Activated T-helper 17 cell treated with anti-CD3 and anti-CD28 coated beads, Interleukin-2, amount 50 U/mL, for 72 hours (primary cell): ENCODE results near the gene ZFTA. TPM values are rescaled to one million over a fixed set of nuclear protein-coding genes. Genes with fewer than 3 reads are reported as not detected.

Experiments used
- ATAC-seq: fragments of 150-1000 bp; cut with Tn5 transposase; replicated peaks from 2 replicates; pipeline ENCODE4 v1.10.0; 2021; ENCODE audit warnings: mild to moderate bottlenecking, moderate library complexity
- H3K27ac Mint-ChIP-seq: one replicate; pipeline ENCODE4 v1.8.0; 2022; ENCODE audit warnings: mixed read lengths
- H3K27me3 Mint-ChIP-seq: one replicate; pipeline ENCODE4 v1.8.0; 2022; ENCODE audit warnings: mixed read lengths
- H3K36me3 Mint-ChIP-seq: one replicate; pipeline ENCODE4 v1.8.0; 2022; ENCODE audit warnings: low read depth, mild to moderate bottlenecking, mixed read lengths
- H3K4me1 Mint-ChIP-seq: one replicate; pipeline ENCODE4 v1.8.0; 2022; ENCODE audit warnings: mixed read lengths
- H3K4me3 Mint-ChIP-seq: one replicate; pipeline ENCODE4 v1.8.0; 2022; ENCODE audit warnings: mild to moderate bottlenecking, mixed read lengths
- H3K9me3 Mint-ChIP-seq: one replicate; pipeline ENCODE4 v1.8.0; 2022; ENCODE audit warnings: mixed read lengths
- total RNA-seq, 2 donors: library from RNA; stranded (reverse); gene quantifications; one replicate each; pipeline ENCODE4 v1.2.3, GENCODE V29; 2022

Gene ZFTA
- total RNA-seq, 2 donors from 2014 or later: 0.45 to 1.3 TPM

DNA sequence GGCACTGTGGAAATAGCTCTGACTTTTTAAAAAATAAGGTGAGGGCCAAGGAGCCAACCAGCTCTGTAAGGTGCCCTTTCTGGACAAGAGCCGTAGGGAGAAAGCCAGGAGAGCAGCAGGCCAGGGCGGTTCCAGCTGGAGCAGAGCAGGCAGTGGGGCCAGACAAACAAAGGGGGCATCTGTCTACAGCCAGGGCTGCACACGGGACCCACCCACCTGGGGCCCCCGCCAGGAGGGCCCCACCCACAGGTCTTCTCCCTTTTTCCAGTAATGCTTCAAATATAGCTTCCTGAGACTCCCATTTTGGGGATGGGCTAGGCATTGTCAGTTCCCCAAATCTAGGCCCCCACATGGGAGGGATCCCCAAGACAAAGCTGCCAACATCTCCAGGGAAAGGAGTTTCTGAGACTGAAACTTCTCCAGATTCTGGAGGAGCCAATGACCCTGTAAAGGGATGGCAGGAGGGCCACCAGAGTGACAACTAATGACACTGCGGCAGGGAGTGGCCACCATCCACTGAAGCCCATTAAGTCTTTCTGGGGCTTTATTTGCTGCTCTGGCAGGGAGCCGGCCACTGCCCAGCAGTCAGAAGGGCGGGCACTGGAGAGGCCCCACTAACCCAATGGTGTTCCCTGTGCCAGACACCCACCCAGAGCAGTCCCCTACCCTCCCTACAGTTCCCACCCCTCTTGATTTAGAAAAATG is 1.9 kb downstream of the ZFTA start:
- no peaks in the 10 kb centered on the region for H3K9me3 Mint-ChIP-seq
- H3K27me3 Mint-ChIP-seq: peaks cover 4% of the 10 kb centered on the region
- no peak for ATAC-seq
- peaks cover 7% of the 10 kb centered on the region for H3K36me3 Mint-ChIP-seq
- H3K4me1 Mint-ChIP-seq: peaks cover 8% of the 10 kb centered on the region
- H3K4me3 Mint-ChIP-seq: peak overlapping the region; percentile 96
- peak overlapping the region; percentile 92 for H3K27ac Mint-ChIP-seq

DNA sequence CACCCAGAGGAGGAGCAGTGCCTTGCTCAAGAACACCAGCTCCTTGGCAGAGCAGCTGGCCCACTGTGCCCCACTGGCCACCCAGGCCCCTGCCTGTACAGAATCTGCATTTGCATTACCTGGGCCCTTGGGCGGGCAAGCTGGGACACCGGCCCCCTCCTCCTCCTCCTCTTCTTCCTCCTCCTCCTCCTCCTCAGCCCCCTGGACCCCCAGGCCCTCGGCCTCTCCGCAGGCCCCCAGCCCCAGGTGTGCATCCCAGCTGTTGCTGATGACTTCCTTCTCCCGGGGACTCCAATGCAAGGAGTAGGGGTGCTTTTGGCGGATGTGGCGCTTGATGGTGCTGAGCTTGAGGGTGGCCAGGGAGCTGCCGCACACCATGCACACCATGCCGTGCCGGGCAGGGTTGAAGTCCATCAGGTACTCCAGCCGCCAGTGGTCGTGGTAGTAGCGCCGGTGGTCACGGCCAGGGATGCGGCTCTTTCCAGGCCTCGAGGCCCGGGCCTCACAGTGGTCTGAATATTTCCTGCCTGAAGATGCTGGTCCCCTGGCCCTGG is 2.8 kb downstream of the ZFTA start:
- ATAC-seq: no peak
- H3K27ac Mint-ChIP-seq: no peak overlapping the region
- peak overlapping the region; percentile 9 for H3K4me3 Mint-ChIP-seq
- H3K4me1 Mint-ChIP-seq: peaks cover 8% of the 10 kb centered on the region
- H3K27me3 Mint-ChIP-seq: no peaks in the 10 kb centered on the region
- peaks cover 7% of the 10 kb centered on the region for H3K36me3 Mint-ChIP-seq
- no peaks in the 10 kb centered on the region for H3K9me3 Mint-ChIP-seq

DNA sequence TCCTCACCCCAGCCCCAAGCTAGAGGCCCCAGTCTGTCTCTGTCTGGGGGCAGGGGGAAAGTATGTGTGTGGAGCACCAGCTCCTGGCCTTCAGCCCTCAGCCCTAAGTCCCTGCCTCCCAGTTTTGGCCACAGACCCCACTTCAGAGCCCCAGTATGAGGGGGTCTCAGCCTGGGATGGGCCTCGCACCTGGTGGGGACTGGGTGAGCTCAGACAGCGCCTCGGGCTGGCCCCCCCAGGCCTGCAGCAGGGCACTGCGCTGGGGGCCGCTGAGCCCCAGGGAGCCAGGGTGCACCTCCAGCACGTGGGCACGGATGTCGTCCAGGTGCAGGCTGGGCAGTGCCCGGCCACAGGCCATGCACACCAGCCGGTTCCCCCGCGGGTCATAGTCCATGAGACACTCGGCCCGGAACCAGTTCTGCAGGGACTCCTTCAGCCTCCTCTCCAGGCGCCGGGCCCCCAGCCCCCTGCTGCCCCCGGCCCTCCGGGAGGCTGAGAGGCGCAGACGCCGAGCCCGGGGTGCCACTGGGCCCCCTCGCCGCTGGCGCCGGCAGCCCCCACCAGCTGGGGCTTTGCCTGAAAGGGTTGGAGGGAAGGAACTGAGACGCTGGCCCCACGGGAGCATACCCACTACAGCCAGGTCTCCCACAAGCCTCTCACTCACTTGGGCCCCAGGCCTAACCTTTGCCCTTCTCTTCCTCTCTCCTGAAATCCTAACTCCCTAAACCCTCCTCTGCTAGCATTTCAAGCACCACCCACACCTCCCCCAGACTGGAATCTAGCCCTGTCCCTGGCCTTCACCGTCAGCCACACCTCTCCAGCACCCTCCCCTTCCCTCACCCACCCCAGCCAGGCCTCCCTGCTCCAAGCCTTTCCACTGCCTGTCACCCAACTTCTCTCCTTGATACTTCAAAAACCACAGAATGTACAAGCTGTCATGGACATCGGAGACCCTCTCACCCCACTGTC is 3.6 kb downstream of the ZFTA start:
- Mint-ChIP-seq H3K9me3 (no peaks in the 10 kb centered on the region), H3K4me3 (no peak overlapping the region), H3K4me1 (peaks cover 8% of the 10 kb centered on the region), H3K36me3 (peaks cover 7% of the 10 kb centered on the region), H3K27ac (no peak overlapping the region), H3K27me3 (no peaks in the 10 kb centered on the region)
- ATAC-seq: no peak

DNA sequence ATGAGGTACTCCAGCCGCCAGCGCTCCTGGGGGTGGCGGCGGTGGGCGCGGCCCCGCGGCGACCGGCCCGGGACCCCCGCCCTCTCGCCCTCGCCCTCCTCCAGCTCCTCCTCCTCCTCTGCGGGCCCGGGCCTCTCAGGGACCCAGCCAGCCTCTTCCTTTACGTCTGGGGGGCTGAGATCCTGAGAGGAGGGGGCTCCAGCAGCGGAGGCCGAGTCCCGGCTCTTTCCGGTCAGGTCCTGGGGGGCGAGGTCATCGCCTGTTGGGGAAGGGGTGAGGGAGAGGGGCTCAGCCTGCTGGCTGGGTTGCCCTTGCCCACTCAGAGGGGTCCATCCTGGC is 4.3 kb downstream of the ZFTA start:
- Mint-ChIP-seq H3K9me3 (no peaks in the 10 kb centered on the region), H3K36me3 (peaks cover 7% of the 10 kb centered on the region), H3K4me1 (peaks cover 8% of the 10 kb centered on the region), H3K27me3 (no peaks in the 10 kb centered on the region), H3K27ac (no peak overlapping the region), H3K4me3 (no peak overlapping the region)
- no peak for ATAC-seq

DNA sequence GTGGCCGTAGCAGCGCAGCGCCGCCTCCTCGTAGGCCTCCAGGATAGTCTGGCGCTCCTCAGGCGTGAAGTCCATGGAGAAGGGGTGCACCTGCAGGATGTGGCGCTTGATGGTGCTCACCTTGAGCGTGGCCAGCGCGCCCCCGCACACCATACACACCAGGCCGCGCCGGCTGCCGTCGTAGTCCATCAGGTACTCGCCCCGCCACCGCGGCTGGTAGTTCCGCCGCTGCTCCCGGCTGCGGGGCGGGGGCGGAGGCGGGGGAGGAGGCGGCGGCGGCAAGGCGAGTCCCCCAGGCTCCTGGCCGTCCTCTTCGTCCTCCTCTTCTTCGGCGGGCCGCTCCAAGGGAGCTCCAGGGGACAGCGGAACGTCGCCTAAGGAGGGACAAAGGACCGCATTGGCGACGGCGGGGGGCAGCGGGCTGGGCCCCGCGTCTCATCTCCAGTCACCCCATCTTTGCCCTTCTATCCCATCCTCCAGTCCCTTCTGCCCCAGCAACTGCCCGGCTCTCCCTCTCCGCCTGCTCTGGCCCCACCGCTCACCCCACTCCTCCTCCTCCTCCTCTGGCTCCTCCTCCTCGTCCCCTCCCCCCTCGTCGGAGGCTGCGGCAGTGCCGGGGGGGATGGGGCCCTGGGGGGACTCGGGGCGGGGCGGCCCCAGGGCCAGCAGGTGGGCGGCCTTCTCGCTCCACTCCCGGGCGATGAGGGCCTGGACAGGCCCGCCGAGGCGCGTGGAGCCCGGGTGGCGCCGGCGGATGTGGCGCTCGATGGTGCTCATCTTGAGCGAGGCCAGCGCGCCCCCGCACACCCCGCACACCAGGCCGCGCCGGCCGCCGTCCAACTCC is 4.9 kb downstream of the ZFTA start:
- Mint-ChIP-seq H3K27me3 (no peaks in the 10 kb centered on the region), H3K36me3 (peaks cover 13% of the 10 kb centered on the region), H3K4me3 (no peak overlapping the region), H3K4me1 (peaks cover 8% of the 10 kb centered on the region), H3K9me3 (no peaks in the 10 kb centered on the region), H3K27ac (no peak overlapping the region)
- ATAC-seq: no peak

DNA sequence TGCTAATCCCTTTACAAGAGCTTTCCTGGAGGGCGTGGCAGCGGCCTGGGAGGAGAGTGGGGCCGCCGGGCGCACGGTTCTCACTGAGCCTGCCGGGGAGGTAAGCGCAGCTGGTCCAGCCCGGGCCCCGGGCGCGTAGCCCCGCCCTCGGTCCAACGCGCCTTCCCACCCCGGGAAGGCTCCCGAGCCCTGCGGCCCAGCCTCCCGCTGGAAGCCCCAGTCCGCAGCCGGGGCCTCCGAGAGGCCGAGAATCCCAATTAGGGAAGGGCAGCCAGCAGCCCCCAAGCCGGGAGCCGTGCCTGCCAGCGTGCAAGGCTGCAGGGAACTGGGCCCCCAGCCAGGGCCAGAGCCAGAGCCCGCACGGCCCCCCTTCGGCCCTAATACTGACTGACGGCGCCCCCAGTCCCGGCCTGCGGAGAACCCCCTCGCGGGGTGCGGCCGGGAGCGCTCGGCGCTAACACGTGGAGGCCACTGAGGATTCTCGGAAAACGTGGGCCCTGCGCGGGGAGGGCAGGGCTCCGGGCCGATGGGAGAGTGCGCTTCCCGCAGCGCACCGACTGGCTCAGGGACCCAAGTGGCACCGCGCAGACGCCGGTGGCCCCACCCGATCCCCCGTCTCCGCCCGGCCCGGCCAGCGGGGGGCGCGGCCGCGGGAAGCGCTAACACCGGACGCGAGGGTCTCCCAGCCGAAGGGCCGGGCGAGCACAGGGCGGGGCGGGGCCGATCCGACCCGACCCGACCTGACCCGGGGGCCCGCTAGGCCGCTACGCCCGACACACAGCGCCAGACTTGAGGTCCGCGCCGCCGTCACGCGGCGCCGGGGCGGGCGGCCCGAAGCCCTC is 5.7 kb downstream of the ZFTA start:
- Mint-ChIP-seq H3K27ac (no peak overlapping the region), H3K27me3 (no peaks in the 10 kb centered on the region), H3K9me3 (no peaks in the 10 kb centered on the region), H3K4me1 (peaks cover 8% of the 10 kb centered on the region), H3K36me3 (peaks cover 20% of the 10 kb centered on the region), H3K4me3 (no peak overlapping the region)
- ATAC-seq: no peak

DNA sequence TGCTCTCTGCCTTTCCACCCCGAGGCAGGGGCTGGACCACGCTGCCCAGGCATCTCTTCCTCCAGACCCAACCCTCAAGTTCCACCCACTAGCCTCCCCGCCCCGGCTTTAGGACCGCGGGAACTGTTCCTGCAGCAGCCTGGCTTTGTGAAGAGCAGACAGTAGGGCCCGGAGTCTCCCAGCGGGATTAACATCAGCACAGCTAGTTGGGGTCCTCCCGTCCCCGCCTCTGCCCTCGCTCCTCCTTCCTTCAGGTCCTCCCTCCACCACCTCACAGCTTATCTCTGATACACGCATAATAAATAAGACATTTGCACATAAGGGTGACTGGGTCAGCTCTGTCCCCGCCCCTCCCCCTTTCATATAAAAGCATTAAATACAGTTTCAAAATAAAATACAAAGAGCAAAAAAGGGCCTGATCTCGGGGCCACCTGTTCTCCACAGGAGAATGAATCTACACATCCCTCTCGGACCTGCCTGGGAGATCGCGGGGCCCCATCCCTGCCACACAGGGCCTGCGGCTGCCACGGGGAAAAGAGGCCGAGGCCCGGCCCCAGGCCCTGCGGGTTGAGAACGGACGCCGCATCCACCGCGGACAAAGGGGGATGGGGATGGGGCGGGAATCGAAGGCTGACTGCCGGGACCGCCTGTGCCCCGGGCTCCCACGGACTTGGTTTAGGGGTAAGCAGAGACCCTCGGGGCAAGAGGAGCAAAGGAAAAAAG is 6.5 kb downstream of the ZFTA start:
- Mint-ChIP-seq H3K4me3 (no peak overlapping the region), H3K36me3 (peaks cover 21% of the 10 kb centered on the region), H3K27ac (no peak overlapping the region), H3K4me1 (no peaks in the 10 kb centered on the region), H3K27me3 (no peaks in the 10 kb centered on the region), H3K9me3 (no peaks in the 10 kb centered on the region)
- no peak for ATAC-seq

DNA sequence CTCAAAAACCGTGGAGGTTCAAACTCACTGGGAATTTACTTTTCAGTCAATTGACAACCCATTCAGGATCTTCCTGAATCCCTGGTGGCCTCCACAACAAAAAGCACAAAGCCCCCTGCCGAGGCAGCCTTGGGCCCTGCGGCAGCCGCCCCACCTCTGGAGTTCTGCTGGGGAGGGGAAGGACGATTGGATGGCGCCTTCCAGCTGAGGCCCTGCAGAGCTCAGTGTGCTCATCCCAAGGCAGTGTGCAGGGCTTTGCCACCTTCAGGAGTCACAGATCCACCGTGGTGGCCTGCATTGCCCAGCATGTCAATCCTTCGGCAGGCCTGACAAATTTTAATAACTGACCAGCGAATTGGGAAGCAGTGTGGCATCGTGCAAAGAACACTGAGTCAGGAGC is 7.4 kb downstream of the ZFTA start:
- Mint-ChIP-seq H3K27ac (no peak overlapping the region), H3K27me3 (no peaks in the 10 kb centered on the region), H3K9me3 (no peaks in the 10 kb centered on the region), H3K36me3 (peaks cover 30% of the 10 kb centered on the region), H3K4me3 (no peak overlapping the region), H3K4me1 (no peaks in the 10 kb centered on the region)
- ATAC-seq: no peak

DNA sequence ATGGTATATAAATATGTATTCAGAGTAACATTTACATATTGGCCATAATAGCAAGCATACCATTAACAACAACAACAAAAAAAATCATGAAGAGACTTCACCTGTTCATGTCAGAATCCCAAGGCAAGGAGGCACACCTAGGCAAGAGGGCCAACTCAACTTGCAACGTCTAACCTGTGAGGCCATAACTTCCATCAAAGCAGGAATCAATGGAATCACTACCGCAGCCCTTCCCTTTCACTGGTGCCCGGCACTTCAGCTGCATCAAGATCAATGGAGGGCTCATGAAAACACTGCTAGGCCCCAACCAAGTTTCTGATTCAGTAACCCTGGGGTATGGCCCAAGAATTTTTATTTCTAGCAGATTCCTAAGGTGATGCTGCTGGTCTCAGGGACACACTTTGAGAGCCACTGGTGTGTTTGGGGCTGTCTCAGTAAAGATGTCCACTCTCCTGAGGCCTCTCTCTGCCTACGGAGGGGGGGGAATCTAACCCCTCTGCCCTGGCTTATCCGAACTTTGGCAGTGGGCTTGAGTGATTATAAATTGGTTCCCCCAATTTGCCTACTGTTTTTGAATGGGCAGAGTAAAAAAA is 8.0 kb downstream of the ZFTA start:
- ATAC-seq: no peak
- Mint-ChIP-seq H3K27ac (no peak overlapping the region), H3K27me3 (no peaks in the 10 kb centered on the region), H3K4me1 (no peaks in the 10 kb centered on the region), H3K36me3 (peaks cover 34% of the 10 kb centered on the region), H3K4me3 (no peak overlapping the region), H3K9me3 (no peaks in the 10 kb centered on the region)

DNA sequence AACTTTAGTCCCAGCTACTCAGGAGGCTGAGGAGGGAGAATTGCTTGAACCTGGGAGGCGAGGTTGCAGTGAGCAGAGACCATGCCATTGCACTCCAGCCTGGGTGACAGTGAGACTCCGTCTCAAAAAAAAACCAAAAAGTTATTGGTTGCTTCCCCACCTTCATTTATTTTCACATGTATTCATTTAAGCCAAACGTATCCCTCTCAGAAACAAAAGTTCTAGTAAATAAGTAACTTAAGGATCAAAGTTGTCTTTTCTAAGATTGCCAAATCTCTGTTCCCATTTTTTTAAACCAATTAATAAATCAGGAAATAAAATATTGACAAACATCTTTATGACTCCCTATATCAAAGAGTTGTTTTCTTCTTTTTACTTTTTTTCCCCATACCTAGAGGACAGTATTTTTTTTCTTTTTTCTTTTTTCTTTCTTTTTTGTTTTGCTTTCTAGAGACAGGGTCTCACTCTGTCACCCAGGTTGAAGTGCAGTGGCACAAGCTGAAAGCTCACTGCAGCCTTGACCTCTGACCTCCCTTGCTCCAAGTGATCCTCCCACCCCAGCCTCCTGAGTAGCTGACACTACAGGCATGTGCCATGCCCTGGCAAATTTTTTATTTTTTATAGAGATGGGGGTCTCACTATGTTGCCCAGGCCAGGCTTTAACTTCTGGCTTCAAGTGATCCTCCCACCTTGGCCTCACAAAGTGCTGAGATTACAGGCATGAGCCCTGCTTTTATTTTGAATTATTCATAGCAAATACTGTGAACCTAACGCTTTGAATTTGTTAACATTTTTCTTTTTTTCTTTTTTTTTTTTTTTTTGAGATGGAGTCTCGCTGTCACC is 11.4 kb downstream of the ZFTA start:
- Mint-ChIP-seq H3K4me1 (no peaks in the 10 kb centered on the region), H3K27ac (no peak overlapping the region), H3K9me3 (no peaks in the 10 kb centered on the region), H3K4me3 (no peak overlapping the region), H3K27me3 (no peaks in the 10 kb centered on the region), H3K36me3 (peaks cover 51% of the 10 kb centered on the region)
- ATAC-seq: no peak

DNA sequence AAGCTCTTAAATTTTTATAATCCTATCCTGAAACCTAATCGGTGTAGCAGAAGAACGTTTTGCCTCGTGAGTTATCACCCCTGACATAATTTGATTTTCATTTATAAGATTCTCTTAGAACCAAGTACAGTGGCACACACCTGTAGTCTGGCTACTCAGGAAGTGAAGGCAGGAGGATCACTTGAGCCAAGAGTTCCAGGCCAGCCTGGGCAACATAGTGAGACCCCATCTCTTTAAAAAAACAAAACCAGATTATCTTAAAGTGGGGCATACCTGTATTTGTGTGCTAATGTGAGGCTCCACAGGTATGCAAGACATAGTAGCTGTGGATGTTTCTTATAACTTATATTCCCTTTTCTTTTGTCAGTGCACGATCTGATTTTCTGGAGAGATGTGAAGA is 19.0 kb downstream of the ZFTA start:
- no peak for ATAC-seq
- no peaks in the 10 kb centered on the region for H3K4me1 Mint-ChIP-seq
- H3K27ac Mint-ChIP-seq: no peak overlapping the region
- no peaks in the 10 kb centered on the region for H3K9me3 Mint-ChIP-seq
- H3K36me3 Mint-ChIP-seq: peaks cover 42% of the 10 kb centered on the region
- no peaks in the 10 kb centered on the region for H3K27me3 Mint-ChIP-seq
- H3K4me3 Mint-ChIP-seq: no peak overlapping the region

DNA sequence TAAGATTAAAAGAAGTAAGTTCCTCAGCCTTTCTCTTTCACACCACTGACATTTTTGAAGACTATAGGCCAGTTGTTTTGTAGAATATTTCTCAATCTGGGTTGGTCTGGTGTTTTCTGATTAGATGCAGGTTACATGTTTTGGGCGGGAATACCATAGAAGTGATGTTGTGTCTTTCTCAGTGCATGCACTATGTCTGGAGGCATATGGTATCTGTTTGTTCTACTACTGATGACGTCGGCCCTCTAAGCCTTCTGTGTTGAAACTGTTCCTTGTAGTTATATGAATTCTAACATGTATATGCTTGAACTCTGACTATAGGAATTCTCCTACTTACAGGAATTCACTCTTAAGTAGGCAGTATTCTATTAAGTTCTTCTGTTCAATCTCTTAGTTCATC is 21.6 kb downstream of the ZFTA start:
- ATAC-seq: no peak
- Mint-ChIP-seq H3K27ac (no peak overlapping the region), H3K9me3 (no peaks in the 10 kb centered on the region), H3K4me3 (no peak overlapping the region), H3K4me1 (no peaks in the 10 kb centered on the region), H3K36me3 (peaks cover 24% of the 10 kb centered on the region), H3K27me3 (no peaks in the 10 kb centered on the region)
